Measurements from ENCODE around the gene TEX2. TPM values are rescaled to one million over a fixed set of nuclear protein-coding genes. Genes with fewer than 3 reads are reported as not detected.

The TEX2 gene
- total and polyA plus RNA-seq, 2 donors (not counting 3 experiments of a cell fraction or from before 2014, with no cell fraction given), result 13.3 to 25.8 TPM

- Histone ChIP-seq H2AFZ (ENCODE audit: low read depth, low read length) (no peak overlapping the region), H3K79me2 (ENCODE audit: control insufficient read depth, insufficient read depth, low read length) (no peaks in the 10 kb centered on the region), H3K27me3 (ENCODE audit: control insufficient read depth in 2 of 2, insufficient read depth in 2 of 2, low read length in 2 of 2) (no peaks in the 10 kb centered on the region), H3K4me1 (ENCODE audit: control insufficient read depth, extremely low read depth, insufficient read depth, low read length) (no peaks in the 10 kb centered on the region), H3K36me3 (ENCODE audit: control insufficient read depth in 2 of 2, extremely low read depth in 1 of 2, insufficient read depth in 2 of 2, low read length in 2 of 2) (no peaks in the 10 kb centered on the region), H3K4me3 (replicated peaks in 1 of 3; ENCODE audit: insufficient read depth in 1 of 3, low read depth in 1 of 3, low read length in 3 of 3) (no peak overlapping the region), H3K9ac (replicated peaks; ENCODE audit: extremely low read depth, insufficient read depth, low read length) (no peak overlapping the region), H3K9me3 (replicated peaks; ENCODE audit: control insufficient read depth, insufficient read depth, low read length) (no peaks in the 10 kb centered on the region), H4K20me1 (replicated peaks; ENCODE audit: control insufficient read depth, extremely low read depth, insufficient read depth, low read length) (no peaks in the 10 kb centered on the region), H3K9me1 (replicated peaks; ENCODE audit: control insufficient read depth, extremely low read depth, insufficient read depth, low read length) (no peaks in the 10 kb centered on the region), H3K4me2 (ENCODE audit: insufficient read depth, low read length) (no peak overlapping the region), H3K27ac (ENCODE audit: insufficient read depth, low read depth, low read length) (no peak overlapping the region)
- FAIRE-seq, result no peak
- intact Hi-C loops (cut with micrococcal nuclease), result no loop called here
- dilution Hi-C loops (cut with MboI; ENCODE audit: extremely low pct_ligation_motif_present, low sequenced_read_pairs), result no loop called here
- ChIA-PET CTCF (interaction anchor here (1.4 to 1.8 kb wide), 2 partner anchors 11 to 18 kb away, joined by 3 to 11 read pairs; no protein-coding TSS in a partner anchor), POLR2A (no interaction called here)
- no peak for DNase-seq (ENCODE audit: low read depth, low spot score)
- TF ChIP-seq EZH2 (IDR thresholded peaks at IDR 0.05; ENCODE audit: borderline replicate concordance, low read depth, low read length, severe bottlenecking), result no peak
- BruUV-seq (replicated peaks), result no TSS peak
Observed at GRCh38 chr17:64226132-64226531, 36.9 kb downstream of the TEX2 start.

DNA sequence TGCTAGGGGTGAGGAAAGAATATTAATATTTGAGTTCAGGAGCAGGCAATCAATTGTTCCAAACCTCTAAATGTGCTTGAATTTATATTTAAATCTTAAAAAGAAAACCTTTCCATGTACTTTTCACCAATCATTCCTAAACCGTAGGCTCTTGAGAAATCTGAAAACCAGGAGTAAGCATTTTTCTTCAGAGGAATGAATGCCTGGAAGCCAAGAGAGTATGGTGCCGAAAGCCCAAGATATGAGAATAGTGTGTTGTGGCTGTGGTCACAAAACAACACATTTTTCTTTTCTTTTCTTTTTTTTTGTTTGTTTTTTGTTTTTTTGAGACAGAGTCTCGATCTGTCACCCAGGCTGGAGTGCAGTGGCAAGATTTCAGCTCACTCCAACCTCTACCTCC lies 37.6 kb downstream of the TEX2 start:
- Histone ChIP-seq H3K9me1 (replicated peaks; ENCODE audit: control insufficient read depth, extremely low read depth, insufficient read depth, low read length) (no peaks in the 10 kb centered on the region), H3K4me3 (replicated peaks in 1 of 3; ENCODE audit: insufficient read depth in 1 of 3, low read depth in 1 of 3, low read length in 3 of 3) (no peak overlapping the region), H3K27me3 (ENCODE audit: control insufficient read depth in 2 of 2, insufficient read depth in 2 of 2, low read length in 2 of 2) (no peaks in the 10 kb centered on the region), H3K4me1 (ENCODE audit: control insufficient read depth, extremely low read depth, insufficient read depth, low read length) (no peaks in the 10 kb centered on the region), H3K9ac (replicated peaks; ENCODE audit: extremely low read depth, insufficient read depth, low read length) (no peak overlapping the region), H4K20me1 (replicated peaks; ENCODE audit: control insufficient read depth, extremely low read depth, insufficient read depth, low read length) (no peaks in the 10 kb centered on the region), H3K36me3 (ENCODE audit: control insufficient read depth in 2 of 2, extremely low read depth in 1 of 2, insufficient read depth in 2 of 2, low read length in 2 of 2) (no peaks in the 10 kb centered on the region), H3K79me2 (ENCODE audit: control insufficient read depth, insufficient read depth, low read length) (no peaks in the 10 kb centered on the region), H2AFZ (ENCODE audit: low read depth, low read length) (no peak overlapping the region), H3K27ac (ENCODE audit: insufficient read depth, low read depth, low read length) (no peak overlapping the region), H3K4me2 (ENCODE audit: insufficient read depth, low read length) (no peak overlapping the region), H3K9me3 (replicated peaks; ENCODE audit: control insufficient read depth, insufficient read depth, low read length) (no peaks in the 10 kb centered on the region)
- intact Hi-C loops (cut with micrococcal nuclease) (no loop called here), dilution Hi-C loops (cut with MboI; ENCODE audit: extremely low pct_ligation_motif_present, low sequenced_read_pairs) (no loop called here)
- FAIRE-seq, result no peak
- TF ChIP-seq FOS (IDR thresholded peaks at IDR 0.05; ENCODE audit: borderline replicate concordance, insufficient read depth, low read length) (no peak), JUN (IDR thresholded peaks at IDR 0.05; ENCODE audit: borderline replicate concordance, insufficient read depth, insufficient read length, low read depth) (no peak)
- TF ChIP-seq, protein P1, sequence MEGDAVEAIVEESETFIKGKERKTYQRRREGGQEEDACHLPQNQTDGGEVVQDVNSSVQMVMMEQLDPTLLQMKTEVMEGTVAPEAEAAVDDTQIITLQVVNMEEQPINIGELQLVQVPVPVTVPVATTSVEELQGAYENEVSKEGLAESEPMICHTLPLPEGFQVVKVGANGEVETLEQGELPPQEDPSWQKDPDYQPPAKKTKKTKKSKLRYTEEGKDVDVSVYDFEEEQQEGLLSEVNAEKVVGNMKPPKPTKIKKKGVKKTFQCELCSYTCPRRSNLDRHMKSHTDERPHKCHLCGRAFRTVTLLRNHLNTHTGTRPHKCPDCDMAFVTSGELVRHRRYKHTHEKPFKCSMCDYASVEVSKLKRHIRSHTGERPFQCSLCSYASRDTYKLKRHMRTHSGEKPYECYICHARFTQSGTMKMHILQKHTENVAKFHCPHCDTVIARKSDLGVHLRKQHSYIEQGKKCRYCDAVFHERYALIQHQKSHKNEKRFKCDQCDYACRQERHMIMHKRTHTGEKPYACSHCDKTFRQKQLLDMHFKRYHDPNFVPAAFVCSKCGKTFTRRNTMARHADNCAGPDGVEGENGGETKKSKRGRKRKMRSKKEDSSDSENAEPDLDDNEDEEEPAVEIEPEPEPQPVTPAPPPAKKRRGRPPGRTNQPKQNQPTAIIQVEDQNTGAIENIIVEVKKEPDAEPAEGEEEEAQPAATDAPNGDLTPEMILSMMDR (IDR thresholded peaks at IDR 0.05; ENCODE audit: extremely low read depth in 1 of 2, insufficient read depth in 1 of 2, low read depth in 1 of 2, low read length in 2 of 2), result no peak
- BruUV-seq (replicated peaks), result no TSS peak
- DNase-seq (ENCODE audit: low read depth, low spot score), result no peak
- ChIA-PET CTCF (interaction anchor here (1.1 to 1.8 kb wide), 3 partner anchors 9 to 17 kb away, joined by 3 to 11 read pairs (median 3); no protein-coding TSS in a partner anchor), POLR2A (interaction anchor here (0.6 kb wide), 1 partner anchor 239 kb away, joined by 3 read pairs; no protein-coding TSS in a partner anchor)

Data from endothelial cell of umbilical vein (primary cell).